Natural killer cell treated with Interleukin-12 subunit alpha and Interleukin-12 subunit beta and Interleukin-15 and Interleukin-18, amount 100 ng/mL, for 72 hours (primary cell): ENCODE results near the gene IP6K2. TPM values are rescaled to one million over a fixed set of nuclear protein-coding genes. Genes with fewer than 3 reads are reported as not detected.

ENCODE experiments used
- ATAC-seq, 2 donors: fragments of 150-1000 bp; cut with Tn5 transposase in 1 of 2; sonication (Bioruptor Pico), chemical (Tn5 transposase) in 1 of 2; 2 replicates each; pipeline ENCODE4 v1.10.0; 2021
- DNase-seq: peaks from one replicate; pipeline ENCODE4 v3.0.0; 2022; ENCODE audit warnings: low spot score
- H3K27ac Mint-ChIP-seq, 2 donors: 1 replicate in 1 of 2; 2 replicates in 1 of 2; pipeline ENCODE4 v1.8.0; 2022; ENCODE audit warnings: mixed read lengths in 2 of 2, mild to moderate bottlenecking in 1 of 2, moderate library complexity in 1 of 2
- H3K27me3 Mint-ChIP-seq, 2 donors: 1 replicate in 1 of 2; 2 replicates in 1 of 2; pipeline ENCODE4 v1.8.0; 2022; ENCODE audit warnings: mixed read lengths in 2 of 2
- H3K36me3 Mint-ChIP-seq: one replicate; pipeline ENCODE4 v1.8.0; 2022; ENCODE audit warnings: mixed read lengths
- H3K4me1 Mint-ChIP-seq, 2 donors: 1 replicate in 1 of 2; 2 replicates in 1 of 2; pipeline ENCODE4 v1.8.0; 2022; ENCODE audit warnings: low read depth in 2 of 2, mixed read lengths in 2 of 2, mild to moderate bottlenecking in 1 of 2
- H3K4me3 Mint-ChIP-seq: one replicate; pipeline ENCODE4 v1.8.0; 2022; ENCODE audit warnings: mixed read lengths
- H3K9me3 Mint-ChIP-seq: 2 replicates; pipeline ENCODE4 v1.8.0; 2022; ENCODE audit warnings: mixed read lengths
- total RNA-seq, 2 donors: library from RNA; stranded (reverse); gene quantifications; one replicate each; pipeline ENCODE4 v1.2.3, GENCODE V29; 2022

Gene IP6K2
- total RNA-seq, 2 donors from 2014 or later, result 53.5 to 60.2 TPM

GRCh38 chr3:48661501-48662144 lies 55.4 kb downstream of the IP6K2 start:
- Mint-ChIP-seq H3K27me3 (peaks cover 0 to 8% of the 10 kb centered on the region in 2 donors), H3K27ac (peak overlapping the region in 1 of 2 donors; percentile 44), H3K36me3 (no peaks in the 10 kb centered on the region), H3K4me3 (peak overlapping the region; percentile 41), H3K9me3 (no peaks in the 10 kb centered on the region), H3K4me1 (peaks cover 16 to 21% of the 10 kb centered on the region in 2 donors)
- peak; percentile 26 to 60 for ATAC-seq
- DNase-seq, result peak; percentile 83

DNA sequence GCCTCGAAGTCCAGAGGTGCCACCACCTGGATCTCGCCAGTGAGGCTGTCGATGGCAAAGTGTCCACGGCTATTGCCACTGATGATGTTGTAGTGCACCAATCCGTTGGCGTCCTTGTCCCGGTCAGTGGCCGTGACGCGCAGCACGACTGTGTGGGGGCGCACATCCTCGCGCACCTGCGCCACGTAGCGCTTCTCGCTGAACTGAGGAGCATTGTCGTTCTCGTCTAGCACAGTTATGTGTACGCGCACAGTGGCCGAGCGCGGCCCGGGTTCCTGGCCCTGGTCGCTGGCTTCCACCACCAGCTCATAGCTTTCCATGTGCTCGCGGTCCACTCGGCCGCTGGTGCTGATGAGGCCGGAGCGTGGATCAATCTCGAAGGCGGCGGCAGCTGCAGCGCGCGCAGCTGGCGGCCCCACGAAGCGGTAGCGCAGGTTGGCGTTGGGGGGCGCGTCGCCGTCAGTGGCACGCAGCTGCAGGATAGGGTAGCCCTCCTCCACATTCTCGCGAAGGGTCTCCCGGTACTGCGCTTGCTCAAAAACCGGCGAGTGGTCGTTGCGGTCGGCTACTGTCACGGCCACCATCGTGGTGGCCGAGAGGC lies 56.1 kb downstream of the IP6K2 start:
- H3K9me3 Mint-ChIP-seq, result no peaks in the 10 kb centered on the region
- ATAC-seq (no peak), DNase-seq (no peak)
- H3K4me3 Mint-ChIP-seq, result no peak overlapping the region
- H3K27me3 Mint-ChIP-seq, result peaks cover 0 to 8% of the 10 kb centered on the region in 2 donors
- H3K36me3 Mint-ChIP-seq, result no peaks in the 10 kb centered on the region
- peaks cover 16 to 23% of the 10 kb centered on the region in 2 donors for H3K4me1 Mint-ChIP-seq
- peak overlapping the region in 1 of 2 donors; percentile 44 for H3K27ac Mint-ChIP-seq

- Mint-ChIP-seq H3K4me3 (peak overlapping the region; percentile 71), H3K27ac (peak overlapping the region in 1 of 2 donors; percentile 47), H3K27me3 (peaks cover 0 to 3% of the 10 kb centered on the region in 2 donors), H3K36me3 (no peaks in the 10 kb centered on the region), H3K9me3 (no peaks in the 10 kb centered on the region), H3K4me1 (peaks cover 10 to 21% of the 10 kb centered on the region in 2 donors)
- ATAC-seq (peak in 1 of 2 donors; percentile 10), DNase-seq (no peak)
Measured at GRCh38 chr3:48656841-48657281, 60.2 kb downstream of the IP6K2 start.

DNA sequence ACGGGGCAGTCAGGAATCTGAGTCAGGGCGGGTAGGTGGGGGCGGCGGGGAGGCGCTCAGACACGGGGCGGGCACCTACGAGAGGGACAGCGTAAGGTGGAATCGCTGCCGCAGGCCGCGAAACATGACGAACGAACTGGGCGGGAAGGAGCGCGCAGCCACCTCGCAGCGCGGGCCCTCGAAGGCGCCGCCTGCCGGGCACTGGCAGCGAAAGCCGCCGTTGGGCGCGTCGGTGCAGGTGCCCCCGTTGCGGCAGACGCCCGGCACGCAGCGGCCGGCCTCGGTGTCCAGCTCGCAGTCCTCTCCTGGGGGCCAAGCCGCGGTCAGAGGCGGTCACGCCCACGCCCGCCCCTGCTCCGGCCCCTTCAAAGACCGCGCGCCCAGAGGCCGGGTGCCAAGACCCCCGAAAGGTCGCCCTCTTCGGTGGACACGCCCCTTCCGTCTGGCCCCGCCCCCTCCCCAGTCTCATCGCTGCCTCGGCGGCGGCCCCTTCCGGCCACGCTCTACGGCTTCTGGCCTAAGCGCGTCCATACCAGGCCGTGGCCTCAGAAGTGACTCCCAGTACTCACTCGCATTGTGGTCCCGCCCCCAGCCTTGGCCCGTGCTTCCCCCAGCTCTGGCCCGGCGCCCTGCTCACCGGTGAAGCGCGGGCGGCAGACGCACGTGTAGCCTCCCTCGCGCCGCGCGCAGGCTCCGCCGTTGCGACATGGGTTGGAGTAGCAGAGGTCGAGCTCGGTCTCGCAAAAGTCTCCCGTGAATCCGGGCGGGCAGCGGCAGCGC lies 60.8 kb downstream of the IP6K2 start:
- peak overlapping the region; percentile 71 for H3K4me3 Mint-ChIP-seq
- H3K27ac Mint-ChIP-seq, result peak overlapping the region in 1 of 2 donors; percentile 47
- no peaks in the 10 kb centered on the region for H3K9me3 Mint-ChIP-seq
- H3K36me3 Mint-ChIP-seq, result no peaks in the 10 kb centered on the region
- ATAC-seq, result peak; percentile 85 to 91
- H3K27me3 Mint-ChIP-seq, result peaks cover 0 to 3% of the 10 kb centered on the region in 2 donors
- H3K4me1 Mint-ChIP-seq, result peaks cover 6 to 21% of the 10 kb centered on the region in 2 donors
- DNase-seq, result peak; percentile 89

GRCh38 chr3:48655606-48656005 lies 61.4 kb downstream of the IP6K2 start:
- peaks cover 6 to 21% of the 10 kb centered on the region in 2 donors for H3K4me1 Mint-ChIP-seq
- H3K27ac Mint-ChIP-seq, result peak overlapping the region in 1 of 2 donors; percentile 39
- H3K36me3 Mint-ChIP-seq, result no peaks in the 10 kb centered on the region
- peak overlapping the region; percentile 71 for H3K4me3 Mint-ChIP-seq
- ATAC-seq (peak in 1 of 2 donors; percentile 43), DNase-seq (no peak)
- peaks cover 0 to 3% of the 10 kb centered on the region in 2 donors for H3K27me3 Mint-ChIP-seq
- H3K9me3 Mint-ChIP-seq, result no peaks in the 10 kb centered on the region

GRCh38 chr3:48655063-48655462 lies 62.0 kb downstream of the IP6K2 start:
- Mint-ChIP-seq H3K4me1 (peaks cover 6 to 21% of the 10 kb centered on the region in 2 donors), H3K27ac (peak overlapping the region in 1 of 2 donors; percentile 39), H3K27me3 (peaks cover 0 to 3% of the 10 kb centered on the region in 2 donors), H3K4me3 (peak overlapping the region; percentile 71), H3K36me3 (no peaks in the 10 kb centered on the region), H3K9me3 (no peaks in the 10 kb centered on the region)
- no peak for DNase-seq
- no peak for ATAC-seq

- peaks cover 6 to 21% of the 10 kb centered on the region in 2 donors for H3K4me1 Mint-ChIP-seq
- DNase-seq, result no peak
- H3K27ac Mint-ChIP-seq, result no peak overlapping the region
- no peaks in the 10 kb centered on the region for H3K36me3 Mint-ChIP-seq
- peak overlapping the region; percentile 23 for H3K4me3 Mint-ChIP-seq
- no peak for ATAC-seq
- H3K9me3 Mint-ChIP-seq, result no peaks in the 10 kb centered on the region
- no peaks in the 10 kb centered on the region for H3K27me3 Mint-ChIP-seq
Measured at GRCh38 chr3:48652923-48653715, 63.9 kb downstream of the IP6K2 start.

- Mint-ChIP-seq H3K4me1 (peaks cover 6 to 12% of the 10 kb centered on the region in 2 donors), H3K27me3 (no peaks in the 10 kb centered on the region), H3K36me3 (no peaks in the 10 kb centered on the region), H3K27ac (no peak overlapping the region), H3K4me3 (no peak overlapping the region), H3K9me3 (no peaks in the 10 kb centered on the region)
- ATAC-seq, result no peak
- no peak for DNase-seq
Measured at GRCh38 chr3:48651771-48652170, 65.2 kb downstream of the IP6K2 start.

DNA sequence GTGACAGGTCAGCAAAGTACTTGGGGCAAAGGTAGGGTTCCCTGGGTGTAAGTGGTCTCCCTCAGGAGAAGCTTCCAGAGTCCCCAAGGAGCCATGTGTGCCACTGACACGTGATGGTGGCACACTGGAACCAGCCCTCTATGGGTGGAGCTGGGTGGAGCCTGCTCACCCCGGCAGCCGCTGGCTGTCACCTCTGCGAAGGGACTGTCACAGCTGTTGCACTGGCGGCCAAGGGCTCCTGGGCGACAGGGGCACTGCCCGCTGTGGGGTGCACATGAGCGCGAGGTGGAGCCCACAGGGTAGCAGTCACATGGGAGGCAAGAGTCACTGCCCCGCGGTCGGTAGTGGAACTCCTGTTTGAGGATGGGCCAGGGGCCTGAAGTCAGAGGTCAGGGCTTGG lies 66.3 kb downstream of the IP6K2 start:
- H3K9me3 Mint-ChIP-seq, result no peaks in the 10 kb centered on the region
- ATAC-seq (no peak), DNase-seq (no peak)
- H3K27ac Mint-ChIP-seq, result no peak overlapping the region
- peaks cover 6 to 8% of the 10 kb centered on the region in 2 donors for H3K4me1 Mint-ChIP-seq
- H3K4me3 Mint-ChIP-seq, result no peak overlapping the region
- no peaks in the 10 kb centered on the region for H3K36me3 Mint-ChIP-seq
- no peaks in the 10 kb centered on the region for H3K27me3 Mint-ChIP-seq

DNA sequence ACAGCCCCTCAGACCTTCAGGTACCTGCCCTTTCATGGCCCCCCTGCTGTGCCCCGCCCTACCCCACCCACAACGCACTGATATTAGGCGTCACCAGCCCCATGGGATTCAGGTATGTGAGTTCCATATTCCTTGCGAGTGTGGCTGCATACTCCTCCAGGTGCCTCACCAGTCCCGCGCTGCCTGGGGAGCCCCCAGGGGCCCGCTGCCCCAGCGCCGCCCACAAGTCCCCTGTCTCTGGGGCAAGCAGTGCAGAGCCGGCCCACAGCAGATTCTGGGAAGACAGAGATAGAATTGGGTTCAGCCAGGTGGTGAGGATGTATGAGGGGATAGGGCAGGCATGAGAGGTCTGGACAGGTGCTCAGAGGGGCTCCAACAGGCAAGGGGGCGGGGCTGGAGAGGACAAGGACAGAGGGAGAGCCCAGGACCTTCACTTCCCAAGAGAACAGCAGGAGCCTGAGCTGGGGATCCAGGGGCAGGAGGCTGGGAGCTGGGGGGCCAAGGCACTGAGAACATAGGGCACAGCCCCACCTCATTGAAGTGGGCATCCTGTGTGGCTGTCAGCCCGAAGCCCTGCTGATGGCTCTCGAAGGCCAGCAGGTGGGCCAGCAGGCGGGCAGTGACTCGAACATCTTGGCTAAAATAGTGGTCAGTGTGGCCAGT lies 68.7 kb downstream of the IP6K2 start:
- DNase-seq (no peak), ATAC-seq (no peak)
- Mint-ChIP-seq H3K4me1 (no peaks in the 10 kb centered on the region), H3K36me3 (no peaks in the 10 kb centered on the region), H3K27ac (no peak overlapping the region), H3K9me3 (no peaks in the 10 kb centered on the region), H3K27me3 (no peaks in the 10 kb centered on the region), H3K4me3 (no peak overlapping the region)

GRCh38 chr3:48647714-48648113 lies 69.3 kb downstream of the IP6K2 start:
- Mint-ChIP-seq H3K4me1 (no peaks in the 10 kb centered on the region), H3K27me3 (no peaks in the 10 kb centered on the region), H3K36me3 (no peaks in the 10 kb centered on the region), H3K9me3 (no peaks in the 10 kb centered on the region), H3K4me3 (no peak overlapping the region), H3K27ac (no peak overlapping the region)
- no peak for DNase-seq
- no peak for ATAC-seq

- no peaks in the 10 kb centered on the region for H3K36me3 Mint-ChIP-seq
- H3K27me3 Mint-ChIP-seq, result no peaks in the 10 kb centered on the region
- H3K4me3 Mint-ChIP-seq, result no peak overlapping the region
- no peak for DNase-seq
- H3K27ac Mint-ChIP-seq, result no peak overlapping the region
- no peaks in the 10 kb centered on the region for H3K4me1 Mint-ChIP-seq
- no peaks in the 10 kb centered on the region for H3K9me3 Mint-ChIP-seq
- no peak for ATAC-seq
Measured at GRCh38 chr3:48644898-48645760, 71.9 kb downstream of the IP6K2 start.
